Stimulated activated CD4-positive, alpha-beta T cell treated with anti-CD3 and anti-CD28 coated beads, Interleukin-1b, Interleukin-23, amount 100 ng/mL, for 4 hours (primary cell): ENCODE data around the gene TENM4.

ENCODE experiments used
- DNase-seq, 2 donors: peaks; one replicate each; pipeline ENCODE4 v3.0.0-alpha.2; 2020; ENCODE audit warnings: low read depth in 2 of 2

The TENM4 gene

DNA sequence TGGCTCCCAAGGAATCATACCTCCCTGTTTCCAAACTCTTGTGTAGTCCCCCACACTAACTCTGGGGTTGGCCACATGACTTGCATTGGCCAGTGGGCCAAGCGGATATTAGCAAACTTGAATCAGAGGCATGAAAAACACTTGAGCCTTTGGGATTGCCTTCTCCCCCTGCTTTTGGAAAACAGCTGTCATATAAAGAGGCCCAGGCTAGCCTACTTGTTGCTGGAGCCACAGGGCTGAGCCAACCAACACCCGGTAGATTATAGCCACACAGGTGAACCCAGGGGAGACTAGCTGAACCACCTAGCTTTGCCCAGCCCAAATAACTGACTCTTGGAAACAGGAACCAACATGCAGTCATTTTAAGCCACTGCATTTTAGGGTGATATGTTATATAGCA, 354.8 kb downstream of the TENM4 start:
- DNase-seq, result no peak

DNA sequence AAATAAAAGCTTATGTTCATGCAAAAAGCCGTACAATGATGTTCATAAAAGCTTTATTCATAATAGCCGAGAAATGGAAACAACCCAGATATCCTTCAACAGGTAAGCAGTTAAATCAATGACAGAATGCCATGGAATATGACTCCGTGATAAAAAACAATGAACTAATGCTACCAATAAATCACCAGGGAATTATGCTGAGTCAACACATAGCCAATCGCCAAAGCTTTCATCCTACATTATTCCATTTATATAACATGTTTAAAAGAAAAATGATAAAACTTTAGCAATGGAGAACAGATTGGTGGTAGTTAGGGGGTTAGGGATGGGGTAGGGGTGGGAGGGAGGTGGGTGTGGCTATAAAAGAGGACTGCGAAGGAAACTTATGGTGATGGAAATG, 356.4 kb downstream of the TENM4 start:
- DNase-seq, result no peak

DNA sequence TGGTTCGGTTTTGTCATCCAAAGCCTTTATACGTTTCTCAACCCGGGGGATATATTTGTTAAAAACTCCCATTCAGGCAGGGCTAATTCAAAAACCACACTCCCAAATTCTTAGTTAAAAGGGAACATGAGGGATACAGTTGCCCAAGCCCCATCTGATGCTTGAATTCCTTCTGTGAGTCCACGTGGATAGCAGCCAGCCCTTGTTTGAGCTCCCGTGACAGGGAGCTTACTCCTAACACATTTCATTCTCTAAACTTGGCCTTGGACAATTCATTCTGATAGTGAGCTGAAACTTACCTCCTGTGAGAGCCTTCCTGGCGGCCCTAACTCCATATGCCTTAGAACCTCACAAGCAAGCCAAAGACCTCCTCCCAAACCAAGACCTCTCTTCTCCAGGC, 357.5 kb downstream of the TENM4 start:
- no peak for DNase-seq

DNA sequence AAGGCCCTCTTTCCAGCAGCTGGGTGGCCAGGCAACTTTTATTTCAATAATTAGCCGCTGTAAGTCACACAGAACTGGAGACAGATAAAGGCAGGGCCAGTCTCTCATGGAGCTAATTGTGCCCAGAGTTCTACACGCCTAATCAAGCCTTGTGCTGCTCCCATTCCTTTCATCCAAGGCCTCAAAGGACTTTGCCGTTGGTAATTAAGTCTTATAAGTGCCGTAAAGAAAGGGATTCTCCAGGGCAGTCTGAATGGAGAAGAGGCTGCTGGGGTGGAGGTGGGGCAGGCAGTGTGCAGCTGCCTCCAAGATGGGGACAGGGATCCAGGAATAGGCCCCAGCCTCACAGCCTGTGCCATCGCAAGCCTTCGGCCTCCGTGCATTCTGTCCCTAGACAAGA, 357.9 kb downstream of the TENM4 start:
- DNase-seq, result no peak

DNA sequence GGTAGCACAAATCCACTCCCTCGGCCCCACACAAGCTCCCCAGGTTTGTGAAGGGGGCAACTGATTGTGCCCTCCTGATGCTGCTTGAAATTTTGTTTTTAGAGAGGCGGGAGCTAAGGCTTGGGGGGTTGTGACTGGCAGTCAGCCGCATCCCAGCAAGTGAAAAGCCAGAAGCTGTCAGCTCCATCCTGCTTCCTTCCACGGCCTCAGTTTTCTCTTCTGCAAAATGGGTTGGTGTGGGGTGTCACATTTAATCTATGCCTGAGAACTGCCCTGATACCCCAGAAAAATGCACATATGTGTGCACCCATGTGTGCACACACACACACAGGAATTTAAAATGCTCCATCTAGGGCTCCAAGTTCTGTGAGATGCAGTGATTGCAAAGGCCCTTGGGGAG, 358.6 kb downstream of the TENM4 start:
- no peak for DNase-seq

DNA sequence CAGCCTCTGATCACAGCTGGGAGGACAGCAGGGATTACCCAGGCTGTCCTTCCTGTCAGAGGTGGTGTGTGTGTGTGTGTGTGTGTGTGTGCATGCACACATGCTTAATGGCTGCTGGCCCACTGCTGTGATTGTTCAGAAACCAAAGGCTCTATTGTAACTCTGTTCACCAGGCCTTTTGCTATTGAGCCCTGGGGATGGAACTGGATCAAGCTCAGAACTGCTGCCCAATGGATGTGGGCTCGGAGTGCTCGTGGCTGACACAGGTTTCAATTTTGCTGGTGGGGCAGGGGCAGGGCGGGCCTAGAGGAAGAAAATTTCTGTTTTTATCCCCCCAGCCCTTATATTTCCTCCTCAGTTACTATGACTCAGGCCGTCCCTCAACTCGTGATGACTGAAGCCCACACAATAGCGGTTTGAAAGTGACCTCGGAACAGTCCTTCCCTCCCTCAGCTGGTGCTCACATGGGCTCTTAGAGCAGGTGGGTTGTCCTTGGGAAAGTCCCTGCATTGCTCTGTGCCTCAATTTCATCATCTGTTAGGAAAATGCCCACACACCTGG, 359.3 kb downstream of the TENM4 start:
- DNase-seq, result no peak

DNA sequence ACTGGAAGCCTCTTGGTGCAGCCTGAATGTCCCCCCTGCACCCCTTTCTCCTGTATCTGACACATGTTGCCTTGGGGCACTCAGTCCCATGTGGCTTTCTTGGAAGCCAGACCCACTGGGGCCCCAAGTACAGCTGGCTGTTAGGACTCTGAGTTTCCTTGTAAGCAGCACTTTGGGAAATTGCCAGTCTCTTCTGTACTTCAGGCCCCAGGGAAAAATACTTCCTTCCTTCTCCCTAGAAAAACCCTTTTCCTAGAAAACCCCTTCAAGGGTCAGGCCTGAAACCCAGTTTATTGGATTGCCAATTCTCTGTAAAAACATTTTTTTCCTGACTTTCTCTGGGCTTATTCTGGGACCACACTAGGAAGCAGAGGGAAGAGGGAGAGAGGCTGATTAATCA, 360.3 kb downstream of the TENM4 start:
- DNase-seq, result no peak

DNA sequence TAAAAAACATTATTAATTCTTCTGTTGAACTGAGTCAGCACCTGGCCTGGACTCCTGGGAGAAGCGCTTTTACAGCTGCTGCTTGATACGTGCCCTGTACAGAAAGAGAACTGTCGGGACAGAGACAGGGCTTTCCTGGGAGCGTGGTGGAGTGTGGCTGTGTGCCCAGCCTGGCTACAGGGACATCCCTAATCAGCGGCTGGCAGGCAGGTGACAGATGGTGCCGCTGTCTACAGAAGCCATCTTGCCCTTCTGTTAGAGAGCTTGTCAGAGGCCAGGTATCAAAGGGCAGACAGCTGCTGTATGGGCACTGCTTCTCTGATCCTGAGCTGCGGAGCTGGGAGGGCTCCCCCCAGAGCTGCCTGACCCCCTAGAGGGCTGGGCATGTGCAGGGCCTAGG, 361.8 kb downstream of the TENM4 start:
- no peak for DNase-seq

DNA sequence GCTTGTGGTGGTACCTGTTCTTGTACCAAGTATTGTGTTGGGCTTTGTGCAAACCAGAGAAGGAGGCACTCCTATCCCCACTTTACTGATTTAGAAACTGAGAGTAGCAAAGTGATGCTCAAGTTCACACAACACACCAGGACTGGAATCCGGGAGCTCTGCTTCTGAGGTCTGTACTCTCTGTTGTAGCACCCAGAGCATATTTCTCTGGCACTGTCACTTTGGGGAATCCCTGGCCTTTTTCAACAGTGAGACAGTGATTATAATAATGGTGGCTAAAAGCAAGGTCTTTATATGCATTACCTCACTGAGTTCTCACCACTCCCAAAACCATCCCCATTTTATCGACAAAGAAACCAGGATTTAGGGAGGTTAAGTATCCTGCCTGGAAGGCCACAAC, 362.4 kb downstream of the TENM4 start:
- DNase-seq, result no peak

DNA sequence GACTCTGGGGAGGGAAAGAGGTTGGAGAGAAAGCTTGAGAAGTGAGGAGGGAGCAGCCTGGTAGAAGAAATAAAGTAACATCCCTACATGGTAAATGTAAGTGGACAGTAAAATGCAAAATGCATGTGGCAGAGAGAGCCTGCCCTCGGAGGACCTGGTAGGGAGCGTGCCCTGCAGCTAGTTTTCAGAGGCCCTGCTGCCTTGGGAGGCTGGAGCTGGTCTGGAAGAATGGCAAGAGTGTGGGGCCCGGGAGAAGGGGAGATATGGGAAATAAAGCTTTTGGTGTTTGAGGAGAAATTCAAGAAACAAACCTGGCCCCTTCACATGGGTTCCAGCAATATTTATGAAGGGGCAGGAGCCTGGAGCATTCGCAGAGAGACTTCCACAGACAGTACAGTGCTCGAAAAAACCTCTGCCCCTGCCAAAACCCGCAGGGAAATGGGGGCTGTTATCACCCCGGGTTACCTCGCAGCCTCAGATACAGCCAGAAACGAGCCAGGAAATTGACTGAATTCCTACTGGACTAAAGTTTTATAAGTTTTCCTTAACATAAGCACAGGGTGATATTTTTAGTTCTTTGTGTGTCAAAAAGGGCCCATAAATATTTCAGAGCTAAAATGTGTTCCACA, 363.0 kb downstream of the TENM4 start:
- DNase-seq, result no peak

DNA sequence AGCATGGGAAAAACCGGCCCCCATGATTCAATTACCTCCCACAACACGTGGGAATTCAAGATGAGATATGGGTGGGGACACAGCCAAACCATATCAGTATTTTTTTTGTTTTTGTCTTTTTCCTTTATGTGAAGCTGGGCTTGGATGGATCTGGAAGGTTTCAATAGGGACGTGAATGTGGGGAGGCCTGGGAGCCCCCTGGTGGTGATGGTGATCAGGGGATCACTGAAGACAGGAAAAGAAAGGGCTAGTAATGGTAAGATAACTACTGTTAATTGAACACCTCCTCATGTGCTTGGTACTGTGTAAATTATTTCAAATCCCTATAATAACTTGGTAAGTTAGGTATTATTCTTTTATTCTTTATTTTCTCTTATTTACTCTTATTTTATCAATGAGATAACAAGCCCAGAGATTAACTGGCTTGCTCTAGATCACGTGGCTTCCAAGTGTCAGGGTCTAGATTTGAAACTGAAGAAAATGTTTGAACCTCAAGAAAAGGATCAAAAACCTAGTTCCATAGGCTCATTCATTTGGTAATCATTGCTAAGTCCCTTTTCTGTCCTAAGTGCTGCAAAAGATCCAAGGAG, 364.2 kb downstream of the TENM4 start:
- DNase-seq, result no peak

DNA sequence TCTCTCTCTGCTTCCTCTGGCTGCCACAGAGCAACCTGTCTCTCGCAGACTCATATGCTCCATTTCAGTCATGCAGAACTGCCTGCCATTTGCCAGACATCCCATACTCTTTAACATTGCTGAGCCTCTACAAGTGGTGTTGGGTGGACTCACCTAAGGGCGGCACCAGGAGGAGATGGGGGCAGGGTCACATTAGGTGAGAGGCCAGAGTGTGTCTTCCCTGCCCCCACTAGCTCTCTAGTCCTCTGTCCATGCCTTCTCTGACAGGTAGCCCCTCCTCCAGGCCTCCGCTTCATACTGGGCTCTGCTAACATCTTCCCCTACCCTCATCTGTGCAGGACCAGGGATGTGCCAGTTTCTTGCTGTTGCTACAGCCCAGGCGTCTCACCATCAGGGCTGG, 366.3 kb downstream of the TENM4 start:
- no peak for DNase-seq

DNA sequence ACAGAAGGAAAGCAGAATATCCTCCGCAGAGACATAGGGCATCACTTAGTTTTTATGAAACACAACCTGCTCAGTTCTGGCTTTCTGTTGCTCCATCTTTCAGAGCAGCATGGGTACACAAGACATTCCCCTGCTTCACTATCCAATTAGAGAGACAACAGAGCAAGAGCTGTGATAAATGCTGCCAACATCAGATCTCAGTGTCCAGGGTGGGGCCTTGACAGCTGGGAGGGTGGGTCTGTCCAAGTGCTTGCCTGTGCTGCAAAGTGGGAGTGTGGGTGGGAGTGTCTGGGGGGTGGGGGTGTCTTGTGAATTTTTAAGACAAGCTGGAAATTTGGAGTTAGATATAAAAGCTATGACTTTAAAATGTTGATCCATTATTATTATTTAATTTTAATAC, 369.6 kb downstream of the TENM4 start:
- no peak for DNase-seq

DNA sequence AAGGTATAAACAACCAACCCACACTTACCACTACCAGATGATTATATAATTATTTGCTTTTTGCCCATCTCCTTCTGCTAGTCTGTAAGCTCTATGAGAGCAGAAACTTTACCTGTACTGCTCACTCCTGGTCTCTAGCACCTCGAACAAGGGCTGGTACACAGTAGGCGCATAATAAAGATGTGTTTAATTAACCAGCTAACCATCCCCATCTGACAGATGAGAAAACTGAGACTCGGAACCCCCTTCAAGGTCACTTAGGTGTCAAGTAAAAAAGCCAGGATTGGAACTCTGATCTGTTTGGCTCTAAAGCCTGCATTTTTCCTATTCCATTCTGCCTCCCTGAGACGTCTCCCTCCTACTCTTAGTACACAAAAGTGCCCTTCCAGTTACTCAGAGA, 370.3 kb downstream of the TENM4 start:
- no peak for DNase-seq

DNA sequence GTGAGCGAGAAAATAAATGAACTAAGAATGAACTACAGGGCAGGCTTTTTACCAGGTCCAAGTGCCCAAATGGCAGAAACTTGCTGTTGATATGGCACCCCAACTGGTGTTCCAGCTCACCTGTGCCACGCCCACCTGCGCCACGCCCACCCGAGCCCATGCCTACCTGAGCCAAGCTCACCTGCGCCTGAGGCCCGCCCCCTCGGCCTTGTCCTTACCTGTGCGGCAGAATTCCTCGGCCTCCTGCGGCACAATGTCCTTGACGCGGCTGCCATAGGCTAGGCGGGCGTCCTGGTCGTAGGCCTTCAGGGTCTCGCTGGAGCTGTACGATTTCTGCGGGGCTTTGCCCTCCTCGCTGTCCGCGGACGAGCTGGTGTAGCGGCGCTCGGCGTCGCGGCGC, 371.3 kb downstream of the TENM4 start:
- no peak for DNase-seq

DNA sequence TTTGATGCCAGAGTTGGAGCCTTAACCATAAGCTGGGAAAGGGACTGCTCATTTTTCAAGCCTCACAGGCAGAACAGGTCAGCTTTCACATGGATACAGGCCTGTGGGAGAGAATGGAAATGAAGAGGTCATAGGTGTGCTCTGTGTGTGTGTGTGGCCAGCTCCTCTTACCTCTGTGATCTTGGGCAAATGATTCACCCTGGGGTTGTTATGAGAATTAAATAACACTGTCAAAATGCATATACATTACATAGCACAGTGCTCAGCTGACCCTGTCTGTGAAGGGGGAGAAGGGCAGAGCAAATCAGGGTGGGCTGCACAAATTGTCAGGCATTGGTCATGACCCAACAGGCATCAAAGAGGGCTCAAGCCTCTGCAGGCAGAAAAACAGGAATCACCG, 372.5 kb downstream of the TENM4 start:
- DNase-seq, result no peak

DNA sequence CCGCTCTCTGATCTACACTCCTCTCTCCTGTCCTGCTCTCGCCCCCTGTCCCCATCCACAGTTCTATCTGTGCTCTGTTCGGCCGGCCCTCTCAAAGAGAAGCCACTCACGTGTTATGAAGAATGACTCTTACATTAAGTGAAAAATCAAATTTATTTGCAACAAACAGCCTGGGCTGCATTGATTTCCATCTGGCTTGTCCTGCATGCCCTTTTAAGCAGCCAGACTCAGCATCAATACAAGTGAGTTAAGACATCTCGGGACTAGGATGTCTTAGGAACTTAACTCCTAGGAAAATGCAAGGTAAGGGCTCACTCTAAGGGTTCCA, 373.5 kb downstream of the TENM4 start:
- DNase-seq, result no peak

DNA sequence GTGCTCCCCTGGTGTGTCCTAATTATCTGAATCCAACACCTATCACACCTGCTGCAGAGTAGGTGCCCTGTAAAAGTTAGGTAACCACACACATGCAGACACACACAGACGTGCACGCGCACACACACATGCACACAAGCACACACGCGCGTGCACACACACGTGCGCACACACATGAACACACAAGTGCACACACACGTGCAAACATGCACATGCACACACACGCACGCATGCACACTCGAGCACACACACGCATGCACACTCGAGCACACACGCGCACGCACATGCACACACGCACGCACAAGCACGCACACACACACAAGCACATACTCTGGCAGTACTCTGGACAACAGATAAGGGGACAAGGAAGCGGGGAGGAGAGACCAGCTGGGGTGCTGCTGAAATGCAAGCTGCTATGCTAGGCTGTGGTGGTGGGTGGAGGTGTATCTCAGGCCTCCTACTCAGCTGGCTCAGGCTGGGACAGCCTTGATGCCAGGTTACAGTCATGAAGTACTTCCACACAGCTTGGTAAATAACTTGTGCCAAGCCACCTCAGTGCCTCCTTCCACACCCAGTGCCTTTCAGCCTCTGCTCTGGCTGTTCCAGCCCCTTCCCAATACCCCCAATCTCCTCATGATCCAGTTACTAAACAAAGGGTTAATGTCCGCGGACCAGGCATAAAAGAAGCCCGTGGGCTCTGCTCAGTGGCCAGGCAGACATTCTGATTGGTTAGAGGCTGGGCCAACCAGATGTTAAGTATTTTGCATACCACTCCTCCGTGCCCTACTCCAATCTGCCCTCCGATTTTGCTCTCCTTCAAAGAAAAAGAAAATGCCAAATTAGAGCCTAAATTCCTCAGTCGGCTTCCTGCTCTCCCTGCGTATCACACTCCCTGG, 374.1 kb downstream of the TENM4 start:
- no peak for DNase-seq

DNA sequence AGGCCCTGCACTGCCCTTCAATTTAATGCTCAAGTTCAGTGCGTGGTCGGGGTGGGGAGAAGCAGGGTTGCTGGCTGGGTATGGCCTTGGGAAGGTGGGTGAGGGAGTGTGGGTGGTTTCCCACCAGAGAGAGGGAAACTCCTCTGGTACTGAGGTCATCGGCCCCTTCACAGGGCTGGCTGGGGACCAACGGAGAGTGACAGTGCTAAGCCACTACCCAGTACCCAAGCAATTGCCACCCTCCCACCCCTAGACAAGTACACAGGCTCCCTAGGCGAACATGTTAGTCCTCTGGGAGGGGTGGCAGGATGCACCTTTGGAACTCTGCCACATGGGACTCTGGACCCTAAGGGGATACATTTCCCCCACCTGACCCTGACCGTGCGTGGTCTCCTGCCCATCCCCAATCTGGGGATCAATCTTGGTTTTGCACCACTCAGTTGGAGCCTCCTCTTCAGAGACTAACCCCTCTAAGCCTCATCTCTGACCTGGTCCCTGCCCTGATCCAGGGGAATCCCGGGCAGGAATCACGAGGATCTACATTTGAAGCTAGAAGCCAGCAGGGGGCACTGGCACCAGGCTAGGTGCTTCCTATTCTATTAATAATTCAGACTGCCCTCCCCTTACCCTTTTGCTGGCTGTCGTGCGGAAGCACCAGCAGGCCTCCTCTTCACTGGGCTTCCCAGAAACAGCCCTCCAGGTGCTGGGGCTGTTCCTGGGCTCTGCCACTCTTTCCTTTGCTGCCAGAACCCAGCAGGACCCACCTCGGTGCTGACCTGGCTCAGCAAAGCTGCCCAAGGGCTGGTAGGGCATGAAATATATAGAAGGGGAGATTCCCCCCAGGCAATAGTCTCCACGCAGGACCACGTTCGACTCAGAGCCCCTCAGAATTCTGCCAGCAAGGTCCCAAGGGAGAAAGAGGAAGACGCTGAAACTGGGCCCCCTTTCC, 377.7 kb downstream of the TENM4 start:
- no peak for DNase-seq

DNA sequence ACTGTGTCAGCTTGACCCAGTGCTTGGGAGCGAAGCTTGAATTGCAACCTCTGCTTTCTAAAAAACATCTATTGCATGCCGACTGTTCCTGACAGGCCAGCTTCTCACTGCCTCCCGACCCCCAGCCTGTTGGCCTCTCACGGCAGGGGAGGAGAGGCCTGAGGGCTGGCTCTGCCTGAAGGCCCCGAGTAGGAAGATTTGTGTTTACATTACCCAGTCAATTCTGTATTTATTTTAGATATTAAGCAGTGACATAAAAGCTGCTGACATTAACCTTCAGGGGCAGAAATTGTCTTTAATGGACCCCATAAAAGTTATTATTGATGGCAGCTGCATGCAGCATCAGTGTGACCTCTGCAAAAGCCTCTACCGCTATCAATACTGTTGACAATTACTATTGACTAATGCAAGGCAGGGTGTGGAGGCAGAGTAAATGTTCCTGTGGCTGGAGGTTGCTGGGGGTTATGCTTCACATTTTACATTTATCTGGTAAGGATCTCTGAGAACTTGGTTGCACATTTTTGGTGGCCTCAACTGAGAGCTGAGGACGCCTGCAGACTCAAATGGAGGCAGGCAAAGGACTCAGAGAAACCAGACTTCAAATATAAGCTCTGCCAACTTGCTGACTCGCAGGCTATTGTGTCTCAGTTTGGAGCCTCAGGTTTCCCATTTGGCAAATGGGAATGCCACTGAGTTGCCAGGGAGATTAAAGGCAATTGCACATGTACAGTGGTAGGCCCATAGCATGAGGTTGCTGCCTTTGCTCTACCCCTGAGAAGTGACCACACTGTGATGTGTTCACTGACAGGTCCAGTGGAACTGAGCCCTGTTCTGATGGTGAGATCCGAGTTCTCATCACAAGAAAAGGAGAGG, 380.5 kb downstream of the TENM4 start:
- no peak for DNase-seq

DNA sequence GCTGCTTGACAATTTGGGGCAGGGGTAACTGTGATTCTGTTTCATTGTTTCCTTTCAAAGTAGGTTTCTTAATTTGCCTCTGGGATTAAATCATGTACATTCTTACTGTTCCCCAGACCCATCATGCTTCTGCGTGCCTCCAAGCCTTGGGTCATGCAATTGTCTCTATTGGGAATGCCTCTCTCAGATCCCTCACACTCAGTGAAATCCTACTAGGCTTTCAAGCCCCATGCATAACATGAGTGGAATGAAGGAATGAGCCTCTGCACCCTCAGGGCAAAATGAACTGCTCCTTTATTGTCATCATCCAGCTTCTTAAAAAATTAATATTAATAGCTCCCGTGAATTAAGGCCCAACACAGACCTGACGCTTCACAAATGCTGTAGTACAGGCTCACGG, 381.7 kb downstream of the TENM4 start:
- DNase-seq, result no peak
